NCI-H2227 (cell line): ENCODE data around the gene CHD5.
A peak's percentile ranks its signal among the peaks of the same experiment; 100 is the strongest.
"Not testable (repeated sequence)": the region's sequence is repeated elsewhere in the genome, so short reads cannot be mapped to it uniquely, and the experiment has no call there.

Experiments used
- DNase-seq: peaks from one replicate; lab custom pipeline; 2025; ENCODE audit not compliant: unreplicated experiment; lab: John Stamatoyannopoulos, UW

CHD5 gene

DNA sequence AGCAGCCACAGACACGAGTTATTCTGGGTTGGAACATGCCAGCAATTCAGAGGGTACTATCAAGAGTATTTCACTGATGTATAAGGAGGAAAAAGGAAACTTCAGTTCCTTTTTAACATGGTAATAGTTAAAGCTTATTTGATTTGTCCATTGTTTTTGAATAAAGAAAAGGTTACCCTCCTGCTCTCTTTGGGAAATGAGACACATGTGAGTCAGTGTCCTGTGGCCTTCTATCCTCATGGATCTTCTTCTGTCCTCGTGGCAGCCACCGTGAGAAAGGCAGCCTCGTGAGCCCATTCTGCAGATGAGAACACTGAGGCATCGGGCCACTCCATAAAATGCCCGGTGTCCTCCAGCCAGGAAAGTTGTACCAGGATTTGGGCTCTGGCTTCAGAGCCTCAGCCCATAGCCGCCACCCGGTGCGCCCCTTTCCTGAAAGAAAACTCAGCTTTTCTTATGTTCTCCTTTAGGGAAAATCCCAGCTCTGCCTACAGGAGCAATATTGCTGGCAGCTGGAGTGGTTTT lies 109.6 kb downstream of the CHD5 start:
- DNase-seq = no peak

DNA sequence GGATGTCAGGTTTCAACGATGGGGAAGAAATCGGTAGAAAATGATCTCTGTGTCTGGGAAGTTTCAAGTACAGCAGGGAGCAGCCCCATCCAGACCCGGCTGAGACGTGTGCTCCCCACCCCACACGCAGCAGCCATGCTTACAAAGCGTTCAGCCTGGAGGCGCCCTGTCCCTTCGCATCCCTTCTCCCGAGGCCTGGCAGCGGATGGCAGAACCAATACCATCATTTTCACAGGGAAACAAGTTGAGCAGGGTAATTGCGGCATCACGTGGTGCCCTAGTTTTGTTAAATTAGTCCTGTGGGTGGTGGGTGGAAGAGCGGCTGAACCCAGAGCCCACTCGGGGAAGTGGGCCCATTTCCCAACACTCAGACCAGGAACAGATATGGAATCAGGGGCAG lies 110.5 kb downstream of the CHD5 start:
- DNase-seq = no peak

DNA sequence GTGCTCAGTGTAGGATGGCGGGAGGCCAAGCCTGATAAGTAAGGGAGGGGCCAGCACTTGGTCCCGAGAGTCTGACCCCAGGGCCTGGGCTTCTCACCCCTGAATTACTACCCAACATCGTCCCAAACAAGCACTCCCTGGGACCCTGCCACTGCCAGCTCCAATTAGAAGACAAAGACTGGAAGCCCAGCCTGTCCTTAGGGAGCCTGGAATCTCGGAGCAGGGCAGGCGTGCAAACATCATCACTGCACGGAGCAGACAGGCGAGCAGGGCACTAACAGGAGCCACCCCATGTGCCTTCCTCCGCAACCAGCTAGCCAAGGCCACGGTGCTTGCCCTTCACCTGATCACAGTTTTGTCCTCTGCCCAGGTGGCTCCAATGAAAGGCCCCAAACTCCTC lies 111.2 kb downstream of the CHD5 start:
- DNase-seq = no peak

DNA sequence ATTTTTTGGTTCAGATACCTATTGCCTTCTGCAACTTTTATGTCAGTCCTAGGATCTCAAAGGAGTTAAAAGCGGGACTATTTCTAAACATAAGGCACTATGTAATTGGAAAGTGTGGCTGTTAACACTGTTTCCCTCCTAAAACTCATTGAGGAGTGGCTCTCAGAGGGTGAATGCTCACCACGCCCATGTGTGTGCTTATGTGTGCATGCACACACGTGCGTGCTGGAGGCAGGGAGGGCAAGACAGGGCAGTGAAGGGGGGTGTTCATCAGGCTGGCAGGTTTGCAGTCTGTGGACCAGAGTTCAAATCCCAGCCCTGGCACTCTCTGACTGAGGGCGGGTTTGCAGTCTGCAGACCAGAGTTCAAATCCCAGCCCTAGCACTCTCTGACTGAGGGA lies 112.0 kb downstream of the CHD5 start:
- DNase-seq = no peak

DNA sequence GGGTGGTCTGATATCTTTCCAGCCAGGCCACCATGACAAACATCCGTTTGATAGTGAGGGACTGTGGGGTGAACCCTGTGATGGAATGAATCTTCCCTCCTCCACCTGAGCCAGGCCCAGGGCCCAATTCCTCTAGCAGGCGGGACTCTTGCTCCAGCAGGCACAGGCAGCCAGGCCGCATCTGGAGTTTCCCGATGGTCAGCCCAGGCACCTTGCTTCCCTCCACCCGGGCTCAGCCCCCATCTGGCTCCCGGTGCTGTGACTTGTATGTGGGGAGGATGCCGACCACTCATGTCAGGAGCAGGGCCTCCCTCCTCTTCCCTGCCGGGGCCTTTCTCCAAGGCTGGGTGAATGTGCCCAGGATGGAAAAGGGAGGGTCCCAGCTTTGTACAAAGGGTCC lies 113.4 kb downstream of the CHD5 start:
- no peak for DNase-seq

DNA sequence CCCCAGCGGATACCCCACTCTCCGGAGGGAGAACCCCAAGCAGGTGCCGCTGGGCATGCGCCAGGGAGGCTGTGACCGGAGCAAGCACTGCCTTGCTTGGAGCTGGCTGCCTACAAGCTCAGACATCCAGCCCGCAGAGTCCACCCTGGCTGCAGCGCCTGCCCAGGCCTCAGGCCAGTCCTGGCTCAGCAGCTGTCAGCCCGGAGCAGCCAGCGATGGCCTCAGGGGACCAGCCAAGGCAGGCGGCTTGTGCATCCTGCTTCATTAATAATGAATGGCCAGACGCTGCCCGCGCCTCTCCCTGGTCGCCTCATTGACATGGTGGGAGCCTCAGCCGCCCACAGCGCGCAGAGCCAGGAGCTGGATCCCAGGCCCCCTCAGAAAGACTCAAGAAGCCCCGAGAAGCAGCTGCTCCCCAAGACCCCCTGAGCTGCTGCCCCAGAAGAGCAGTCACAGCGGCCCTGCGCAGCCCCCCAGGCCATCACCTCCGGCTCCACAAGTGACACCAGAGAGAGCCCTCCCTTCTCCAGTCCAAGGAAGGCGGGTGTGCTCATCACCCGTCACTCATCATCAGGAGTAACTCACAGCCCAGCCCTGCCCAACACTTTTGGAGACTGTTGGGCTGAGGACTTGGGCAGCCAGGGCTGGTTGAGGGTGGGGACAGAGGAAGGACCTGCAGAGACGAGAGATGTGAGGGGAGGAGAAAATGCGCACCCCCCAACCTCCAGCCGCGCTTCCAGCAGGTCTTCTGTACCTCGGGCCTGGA lies 114.8 kb downstream of the CHD5 start:
- DNase-seq = no peak

DNA sequence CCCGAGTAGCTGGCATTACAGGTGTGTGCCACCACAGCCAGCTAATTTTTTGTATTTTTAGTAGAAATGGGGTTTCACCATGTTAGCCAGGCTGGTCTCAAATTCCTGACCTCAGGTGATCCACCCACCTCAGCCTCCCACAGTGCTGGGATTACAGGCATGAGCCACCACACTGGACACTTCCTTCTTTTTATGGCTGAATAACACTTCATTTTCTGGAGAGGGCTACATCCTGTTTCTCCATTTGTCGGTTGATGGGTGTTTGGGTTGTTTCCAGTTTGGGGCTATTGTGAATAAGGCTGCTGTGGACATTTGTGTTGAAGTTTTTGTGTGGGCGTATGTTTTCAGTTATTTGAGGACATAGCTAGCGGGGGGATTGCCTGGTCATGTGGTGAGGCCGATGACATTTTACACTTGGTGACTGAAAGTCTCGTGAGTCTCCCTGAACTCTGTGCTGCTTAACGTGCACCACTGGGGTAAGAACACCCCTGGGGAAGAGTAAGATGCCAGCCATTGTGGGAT lies 116.5 kb downstream of the CHD5 start:
- DNase-seq = not testable (repeated sequence)

DNA sequence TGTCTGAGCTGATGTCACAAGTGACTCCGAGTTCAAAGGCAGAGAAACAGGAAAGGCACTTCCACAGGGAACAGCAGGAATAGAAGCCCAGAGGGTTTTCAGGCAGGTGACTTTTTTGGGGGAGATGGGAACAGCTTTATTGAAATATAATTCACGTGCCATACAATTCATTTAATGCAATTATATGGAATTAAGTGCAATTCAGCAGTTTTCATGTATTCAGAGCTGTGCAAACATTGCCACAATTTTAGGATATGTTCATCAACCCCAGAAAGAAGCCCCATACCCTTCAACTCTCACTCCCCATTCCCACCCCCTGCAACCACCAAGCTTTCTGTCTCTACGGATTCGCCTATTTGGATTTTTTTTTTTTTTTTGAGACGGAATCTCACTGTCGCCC lies 117.5 kb downstream of the CHD5 start:
- DNase-seq = no peak

DNA sequence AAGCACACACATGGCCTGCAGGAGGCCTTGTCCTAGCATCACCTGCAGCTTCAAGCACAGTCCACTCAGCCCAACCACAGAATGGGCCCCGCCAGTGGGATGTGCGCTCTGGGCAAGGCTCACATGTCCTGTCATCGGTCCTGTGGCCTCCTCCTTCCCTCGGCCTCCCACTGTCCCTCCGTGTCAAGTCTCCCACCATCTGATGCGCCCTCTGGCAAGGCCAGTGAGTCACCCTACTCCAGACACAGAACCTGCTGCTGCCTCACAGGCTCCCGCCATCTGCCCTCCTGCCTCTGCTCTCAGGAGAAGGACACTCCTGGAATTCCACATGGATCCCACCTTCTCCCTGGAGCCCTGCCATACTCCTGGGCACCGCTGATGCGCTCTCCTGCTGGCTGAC lies 120.3 kb downstream of the CHD5 start:
- DNase-seq = no peak

DNA sequence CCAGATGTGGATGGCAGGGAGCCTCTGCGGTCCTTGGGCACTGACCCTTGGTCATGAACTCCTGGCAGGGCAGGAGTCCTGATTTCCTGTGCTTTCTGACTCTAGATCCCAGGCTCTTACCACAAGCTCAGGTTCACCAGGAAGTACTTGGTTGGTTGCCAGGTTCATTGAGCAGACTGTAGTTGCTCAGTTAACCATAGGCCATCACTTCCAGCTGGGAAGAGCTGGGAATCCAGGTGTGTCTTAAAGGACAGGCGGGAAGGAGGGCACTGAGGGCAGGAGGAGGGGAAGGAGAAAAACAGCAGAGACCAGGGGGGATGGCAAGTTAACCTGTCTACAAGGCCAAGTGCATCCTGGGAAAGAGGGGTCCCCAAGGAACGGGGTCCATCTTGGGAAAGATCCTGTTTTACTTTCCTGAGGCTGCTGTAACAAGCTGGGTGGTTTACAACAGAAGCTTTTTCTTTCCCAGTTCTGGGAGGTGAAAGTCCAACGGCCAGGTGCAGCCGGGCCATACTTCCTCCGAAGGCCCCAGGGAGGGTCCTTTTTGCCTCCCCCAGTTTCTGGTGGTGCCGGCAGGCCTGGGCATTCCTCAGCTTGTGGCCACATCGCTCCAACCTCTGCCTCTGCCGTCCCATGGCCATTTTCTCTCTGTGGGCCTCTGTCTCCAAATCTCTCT lies 122.8 kb downstream of the CHD5 start:
- no peak for DNase-seq

DNA sequence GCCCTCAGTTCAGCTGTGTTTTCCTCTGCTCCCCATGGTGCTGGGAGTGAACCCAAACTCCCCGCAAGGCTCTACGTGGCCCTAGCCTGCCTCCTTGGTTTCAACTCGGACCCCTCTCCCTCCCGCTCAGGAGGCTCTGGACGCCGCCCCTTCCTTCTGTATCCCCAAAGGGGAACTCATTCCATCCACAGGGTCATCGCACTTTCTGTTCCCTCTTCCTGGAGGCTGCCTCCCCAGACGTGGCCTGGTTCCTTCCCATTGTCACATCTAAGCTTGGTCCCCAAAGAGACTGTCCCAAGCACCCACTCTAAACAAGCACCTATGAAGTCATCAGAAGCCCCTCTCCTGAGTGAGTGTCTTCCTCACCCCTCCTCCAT lies 123.6 kb downstream of the CHD5 start:
- DNase-seq = no peak

DNA sequence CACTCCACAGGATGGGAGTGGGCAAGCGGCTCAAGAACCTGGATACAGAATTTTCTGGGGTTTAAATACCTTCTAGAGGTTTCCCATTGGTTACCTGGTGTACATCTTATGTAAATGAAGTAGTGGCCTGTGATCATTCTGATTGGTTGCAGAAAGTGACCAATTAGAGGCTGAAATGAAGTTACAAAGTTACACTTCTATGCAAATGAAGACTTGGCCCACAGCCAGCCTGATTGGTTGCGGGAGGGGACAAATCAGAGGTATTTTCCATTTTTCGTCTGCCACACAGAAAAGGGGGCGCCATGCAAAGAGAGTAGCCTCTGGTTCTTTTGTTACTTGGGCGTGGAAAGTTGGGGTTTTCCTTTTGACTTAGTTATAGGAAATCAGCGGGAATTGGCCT lies 125.5 kb downstream of the CHD5 start:
- DNase-seq = no peak

DNA sequence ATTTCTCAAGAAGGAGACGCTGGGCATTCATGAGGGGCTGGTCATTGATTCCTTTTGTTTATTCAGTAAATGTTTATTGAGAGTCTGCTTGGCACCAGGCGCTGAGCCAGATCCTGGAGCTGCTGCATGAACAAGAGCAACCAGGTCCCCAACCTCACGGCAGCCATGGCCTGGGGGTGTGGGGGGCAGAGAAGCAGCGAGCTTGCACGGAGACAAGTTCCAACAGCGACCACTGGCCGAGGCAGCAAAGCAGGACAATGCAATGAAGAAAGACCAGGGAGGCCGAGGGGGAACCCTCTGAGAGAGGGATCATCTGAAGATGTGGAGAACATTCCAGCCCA lies 126.9 kb downstream of the CHD5 start:
- DNase-seq = no peak

DNA sequence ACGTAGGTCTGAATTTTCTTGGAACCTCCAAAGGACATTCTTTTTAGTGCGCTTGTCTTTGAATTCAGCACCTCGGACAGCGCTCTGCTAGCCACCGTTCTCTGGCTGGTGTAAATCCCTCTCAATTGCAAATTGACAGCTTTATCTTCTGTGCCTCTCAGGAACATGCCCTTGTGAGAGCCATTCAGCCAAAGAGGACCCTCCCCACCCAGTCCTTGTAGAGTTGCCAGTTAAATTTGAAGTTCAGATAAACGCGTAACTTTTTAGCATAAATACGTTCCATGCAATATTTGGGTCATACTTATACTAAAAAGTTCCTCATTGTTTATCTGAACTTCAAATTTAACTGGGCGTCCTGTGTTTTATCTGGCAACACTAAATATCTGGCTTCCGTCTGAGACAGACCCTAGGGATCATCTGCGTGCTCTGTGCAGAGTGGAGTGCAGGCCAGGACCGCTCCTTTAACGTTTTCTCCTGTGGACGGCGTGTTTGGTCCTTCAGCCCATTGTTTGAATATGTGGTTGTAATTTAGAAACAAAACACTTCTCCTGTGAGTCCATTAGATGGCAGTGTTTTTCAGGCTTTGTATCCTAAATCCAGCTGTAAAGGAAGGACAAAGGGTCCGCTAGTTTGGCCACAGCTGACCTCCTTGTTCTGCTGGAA lies 127.4 kb downstream of the CHD5 start:
- peak; percentile 78 for DNase-seq
